Left colon (tissue), 2 donors: ENCODE measurements around the gene ACAT2. TPM values are rescaled to one million over a fixed set of nuclear protein-coding genes. Genes with fewer than 3 reads are reported as not detected.
A peak's percentile ranks its signal among the peaks of the same experiment; 100 is the strongest.

ENCODE experiments used
- ATAC-seq: fragments of 200-7000 bp; cut with Tn5 transposase; one replicate; pipeline ENCODE4 v1.9.1; 2020; ENCODE audit warnings: mild to moderate bottlenecking, moderate library complexity
- DNase-seq, 2 donors: peaks; one replicate each; pipeline ENCODE4 v3.0.0-alpha.2; 2020
- intact Hi-C, 2 donors: fragments of 100-400 bp; cut with DNase I in 1 of 2; cut with micrococcal nuclease in 1 of 2; formaldehyde crosslinking; loops; one replicate each; pipeline versions ENCODE4 v1.11.2 to v1.14.0; 2022; cut with DNase I, micrococcal nuclease
- total RNA-seq, 2 donors: library from RNA; stranded (reverse); fragmentation: NEBNext Ultra II Directional; extraction: Animal tissue kit (Norgen Biotek cat#: 25700); gene quantifications; one replicate each; pipeline ENCODE4 v1.2.1, GENCODE V29; 2021
- donor health status: DM: no; HTN: no; CAD: no.
- donor health status: DM: yes; HTN: yes; CAD: no.

ACAT2 gene
- total RNA-seq, 2 donors from 2014 or later: 72.8 to 114 TPM

DNA sequence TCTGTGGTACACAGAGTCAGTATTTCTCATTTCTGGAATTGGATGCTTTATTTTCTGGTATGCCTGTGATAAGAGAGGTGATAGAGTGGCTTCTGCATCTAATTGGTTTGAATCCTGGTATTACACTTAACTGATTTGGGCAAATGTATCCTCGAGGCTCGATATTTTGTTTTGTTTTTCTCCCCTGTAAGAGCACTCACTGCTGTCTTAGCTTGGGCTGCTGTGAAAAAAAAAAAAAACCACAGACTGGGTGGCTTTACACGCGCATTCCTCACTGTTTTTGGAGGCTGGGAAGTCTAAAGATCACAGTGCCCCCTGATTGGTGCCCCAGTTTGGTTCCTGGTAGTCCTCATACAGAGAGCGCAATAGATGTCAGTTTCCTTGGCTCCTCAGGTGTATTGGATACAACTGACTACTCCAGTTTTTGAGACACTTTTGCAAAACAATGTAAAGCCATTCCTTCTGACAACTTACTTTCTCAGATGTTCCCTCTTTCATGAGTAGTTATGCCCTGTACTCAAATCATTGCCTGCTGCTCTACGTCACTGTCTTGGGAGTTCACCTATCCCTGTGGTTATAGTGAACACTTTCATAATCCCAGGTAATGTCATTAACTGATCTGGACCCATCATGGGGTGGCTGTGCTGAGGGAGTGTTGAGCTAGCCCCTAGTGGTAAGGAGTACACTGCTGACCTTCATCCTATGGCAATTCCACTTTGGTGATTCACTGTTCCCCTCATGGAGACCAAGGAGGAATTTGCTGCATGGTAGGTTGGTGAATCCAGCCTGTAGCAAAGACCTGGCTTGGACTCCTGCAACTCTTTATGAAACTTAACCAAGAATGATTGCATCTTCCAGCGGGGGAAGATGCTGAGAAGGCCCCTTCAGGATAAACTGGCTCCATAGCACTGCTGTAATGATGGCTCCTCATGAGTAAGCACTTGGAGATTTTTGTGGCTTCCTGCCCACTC is 3.5 kb upstream of the ACAT2 start:
- intact Hi-C loops: no loop called here
- ATAC-seq: no peak
- DNase-seq: no peak

GRCh38 chr6:159759645-159760044 is 2.2 kb upstream of the ACAT2 start:
- DNase-seq (no peak), ATAC-seq (no peak)
- intact Hi-C loops: no loop called here

DNA sequence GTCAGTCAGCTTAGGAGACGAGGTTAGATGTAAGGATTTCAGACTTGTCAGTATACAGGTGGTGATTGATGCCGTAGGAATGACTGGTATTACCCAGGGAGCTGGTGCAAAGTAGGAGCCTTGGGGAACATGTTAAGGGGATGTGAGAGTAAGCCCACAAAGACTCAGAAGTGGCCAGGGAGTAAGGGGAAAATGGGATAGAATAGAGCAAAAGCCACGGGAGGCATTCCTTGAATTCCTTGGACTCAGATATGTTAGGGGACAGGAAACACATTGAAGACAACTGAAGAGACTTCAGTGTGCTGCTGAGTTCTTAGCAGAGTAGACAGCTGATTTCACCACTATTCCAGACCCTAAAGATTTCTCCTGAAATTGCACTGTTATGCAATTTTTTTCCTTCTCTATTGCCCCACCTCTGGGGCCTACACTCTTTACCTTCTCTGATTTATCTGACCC is 1.2 kb upstream of the ACAT2 start:
- DNase-seq (no peak), ATAC-seq (no peak)

GRCh38 chr6:159761129-159761872 is 544 bp upstream of the ACAT2 start:
- DNase-seq (peak; percentile 35 to 53), ATAC-seq (no peak)
- intact Hi-C loops: no loop called here

More for the DNA sequence above, 1.2 kb upstream of the ACAT2 start:
- intact Hi-C loops: no loop called here

DNA sequence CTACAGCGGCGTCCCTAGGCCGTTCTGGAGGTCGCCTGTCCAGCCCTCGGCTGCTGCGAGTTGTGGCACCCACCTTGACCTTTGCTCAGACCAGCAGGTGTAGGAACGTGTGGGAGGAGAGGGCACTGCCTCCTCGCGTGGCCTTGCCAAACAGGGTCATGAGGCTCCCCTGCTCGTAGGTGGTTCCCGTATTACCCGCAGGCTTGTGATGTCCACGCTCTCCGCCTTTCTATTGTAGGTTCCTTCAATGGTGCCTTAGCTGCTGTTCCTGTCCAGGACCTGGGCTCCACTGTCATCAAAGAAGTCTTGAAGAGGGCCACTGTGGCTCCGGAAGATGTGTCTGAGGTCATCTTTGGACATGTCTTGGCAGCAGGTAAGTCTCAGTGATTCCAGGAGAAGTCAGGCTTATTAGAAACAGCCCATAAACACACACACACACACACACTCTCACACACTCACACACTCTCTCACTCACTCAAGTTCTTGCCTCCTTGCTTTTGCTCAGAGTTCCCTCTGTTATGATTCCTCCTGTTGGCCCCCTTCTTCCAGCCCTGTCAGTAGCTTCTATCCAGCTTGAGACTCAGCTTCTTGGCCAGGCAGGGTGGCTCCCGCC is 942 bp downstream of the ACAT2 start:
- intact Hi-C loops: no loop called here
- DNase-seq (peak; percentile 46 to 50), ATAC-seq (peak; percentile 31)

GRCh38 chr6:159766906-159767305 is 5.1 kb downstream of the ACAT2 start:
- intact Hi-C loops: no loop called here
- DNase-seq (no peak), ATAC-seq (no peak)

- intact Hi-C loops: no loop called here
- no peak for DNase-seq
These were observed 7.6 kb downstream of the ACAT2 start for GRCh38 chr6:159769470-159769869.

DNA sequence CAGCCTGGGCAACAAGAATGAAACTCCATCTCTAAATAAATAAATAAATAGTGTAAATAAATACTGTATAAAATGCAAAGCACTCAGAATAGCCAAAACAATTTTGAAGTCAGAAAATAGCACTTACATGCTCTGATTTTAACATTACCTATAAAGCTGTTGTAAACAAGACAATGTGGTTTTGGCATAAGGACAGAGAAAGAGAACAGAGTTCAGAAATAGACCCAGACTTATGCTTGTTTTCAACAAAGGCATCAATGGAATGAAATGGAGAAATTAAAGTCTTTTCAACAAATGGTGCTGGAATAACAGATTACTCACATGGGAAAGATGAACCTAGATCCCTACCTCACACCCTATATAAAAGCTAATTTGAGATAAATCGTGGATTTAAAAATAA is 10.4 kb downstream of the ACAT2 start:
- no peak for DNase-seq
- no peak for ATAC-seq
- intact Hi-C loops: no loop called here

More at GRCh38 chr6:159769470-159769869, 7.6 kb downstream of the ACAT2 start:
- no peak for ATAC-seq

DNA sequence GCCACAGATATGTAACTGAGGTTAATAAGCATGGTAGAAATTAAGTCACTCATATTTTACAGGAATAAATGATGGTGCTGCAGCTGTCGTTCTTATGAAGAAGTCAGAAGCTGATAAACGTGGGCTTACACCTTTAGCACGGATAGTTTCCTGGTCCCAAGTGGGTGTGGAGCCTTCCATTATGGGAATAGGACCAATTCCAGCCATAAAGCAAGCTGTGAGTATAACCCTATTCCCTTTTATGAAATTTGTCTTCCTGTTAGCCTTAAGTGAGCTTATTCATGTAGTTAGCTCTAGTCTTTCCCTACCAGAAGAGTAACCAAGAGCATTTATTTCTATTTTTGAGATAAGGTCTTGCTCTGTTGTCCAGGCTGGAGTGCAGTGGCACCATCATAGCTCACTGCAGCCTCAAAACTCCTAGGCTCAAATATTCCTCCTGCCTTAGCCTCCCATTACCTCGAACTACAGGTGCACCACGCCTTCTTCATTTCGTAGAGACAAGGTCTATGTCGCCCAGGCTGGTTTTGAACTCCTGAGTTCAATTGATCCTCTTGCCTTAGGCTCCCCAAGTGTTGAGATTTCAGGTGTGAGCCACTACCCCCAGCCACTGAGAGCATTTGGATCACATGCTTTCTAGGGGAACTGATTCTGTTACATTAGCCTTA is 15.5 kb downstream of the ACAT2 start:
- intact Hi-C loops: no loop called here
- DNase-seq: peak in 1 of 2 donors; percentile 42
- peak; percentile 91 for ATAC-seq

DNA sequence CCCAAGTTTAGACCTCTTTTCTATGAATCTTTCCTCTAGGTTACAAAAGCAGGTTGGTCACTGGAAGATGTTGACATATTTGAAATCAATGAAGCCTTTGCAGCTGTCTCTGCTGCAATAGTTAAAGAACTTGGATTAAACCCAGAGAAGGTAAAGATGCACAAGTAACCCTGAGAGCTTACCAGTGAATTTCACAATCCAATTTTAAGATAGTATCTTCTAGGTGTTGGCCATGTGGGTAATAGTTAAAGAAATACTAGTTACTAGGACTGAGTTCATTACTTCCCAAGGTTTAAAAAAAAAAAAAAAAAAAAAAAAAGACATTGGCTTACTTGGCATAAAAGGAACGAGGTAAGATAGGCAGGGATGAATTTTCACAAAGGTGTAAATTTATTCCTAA is 16.3 kb downstream of the ACAT2 start:
- no peak for ATAC-seq
- intact Hi-C loops: no loop called here
- no peak for DNase-seq

DNA sequence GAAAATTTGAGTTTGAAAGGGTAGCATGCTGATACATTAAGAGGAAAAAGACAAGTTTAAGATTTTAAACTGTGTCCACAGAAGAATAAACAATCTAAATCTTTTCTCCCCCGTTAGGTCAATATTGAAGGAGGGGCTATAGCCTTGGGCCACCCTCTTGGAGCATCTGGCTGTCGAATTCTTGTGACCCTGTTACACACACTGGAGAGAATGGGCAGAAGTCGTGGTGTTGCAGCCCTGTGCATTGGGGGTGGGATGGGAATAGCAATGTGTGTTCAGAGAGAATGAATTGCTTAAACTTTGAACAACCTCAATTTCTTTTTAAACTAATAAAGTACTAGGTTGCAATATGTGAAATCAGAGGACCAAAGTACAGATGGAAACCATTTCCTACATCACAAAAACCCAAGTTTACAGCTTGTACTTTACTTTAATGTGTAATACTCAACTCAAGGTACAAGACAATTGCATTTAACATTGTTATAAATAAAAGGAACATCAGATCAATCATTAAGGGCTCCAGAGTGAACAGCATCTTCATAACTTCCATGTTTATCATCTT is 16.8 kb downstream of the ACAT2 start:
- intact Hi-C loops: no loop called here
- DNase-seq (no peak), ATAC-seq (peak; percentile 35)

GRCh38 chr6:159788276-159788675 is 26.4 kb downstream of the ACAT2 start:
- no peak for ATAC-seq
- intact Hi-C loops: loop anchor here in 1 of 2 donors (10.0 kb wide), 2 partner anchors 53 to 103 kb away; no protein-coding TSS in a partner anchor
- DNase-seq: peak in 1 of 2 donors; percentile 39

GRCh38 chr6:159788753-159789376 is 27.0 kb downstream of the ACAT2 start:
- ATAC-seq (peak; percentile 46), DNase-seq (peak; percentile 61 to 75)
- intact Hi-C loops: loop anchor here in 1 of 2 donors (10.0 kb wide), 2 partner anchors 54 to 104 kb away; no protein-coding TSS in a partner anchor

- peak; percentile 100 for DNase-seq
- ATAC-seq: peak; percentile 84
- intact Hi-C loops: loop anchor here in 1 of 2 donors (10.0 kb wide), 2 partner anchors 55 to 105 kb away; no protein-coding TSS in a partner anchor
These were observed 27.7 kb downstream of the ACAT2 start, which contains the start of gene TCP1 for GRCh38 chr6:159789377-159790148. TSS of gene TCP1 (minus strand) at chr6:159789602. CDS start at chr6:159789468, 134 bp downstream.

DNA sequence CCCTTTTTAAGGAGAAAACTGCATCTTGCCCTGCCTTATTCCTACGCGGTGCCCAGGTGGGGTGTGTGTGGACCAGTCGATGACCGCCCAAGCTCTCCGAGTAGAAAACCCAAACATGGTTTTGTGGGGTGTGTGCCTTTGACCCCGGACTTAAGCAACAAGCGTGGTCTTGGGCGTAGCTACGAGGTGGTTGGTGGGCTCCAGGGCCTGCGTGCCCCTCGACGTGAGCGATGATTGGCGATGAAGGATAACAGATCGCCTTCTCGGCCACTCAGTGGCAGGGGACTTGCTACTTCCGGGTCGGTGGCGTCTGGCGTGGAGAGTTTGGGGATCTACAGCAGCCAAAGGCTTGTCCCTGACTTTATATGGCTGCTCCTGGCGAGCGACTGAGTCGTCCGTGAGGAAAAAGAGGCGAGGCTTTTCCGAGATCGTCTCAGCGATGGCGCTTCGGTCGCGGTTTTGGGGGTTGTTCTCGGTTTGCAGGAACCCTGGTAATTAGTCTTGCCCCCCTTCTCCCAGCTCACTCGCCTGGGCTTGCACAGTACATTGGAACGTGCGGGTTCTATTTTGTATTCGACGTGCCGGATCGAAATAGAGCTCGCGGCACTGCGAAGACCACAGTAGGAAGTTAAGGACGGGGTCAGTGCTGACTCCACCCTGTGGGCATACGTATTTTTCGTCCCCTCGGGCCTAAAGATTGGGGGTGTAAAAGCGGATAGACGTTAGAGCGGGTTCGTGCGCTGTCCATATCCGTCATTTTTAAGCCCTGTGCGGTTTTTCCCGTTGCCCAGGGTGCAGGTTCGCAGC is 28.5 kb downstream of the ACAT2 start, which contains the start of gene MRPL18:
Gene MRPL18 (plus strand): TSS at position 319 of the 807 bp plus-strand sequence. CDS start 121 bp downstream, at position 440.
- DNase-seq: peak; percentile 91 to 99
- ATAC-seq: peak; percentile 80
- intact Hi-C loops: no loop called here
